ENCODE data around the gene TEX51. TPM values are rescaled to one million over a fixed set of nuclear protein-coding genes. Genes with fewer than 3 reads are reported as not detected.

Gene TEX51
- total RNA-seq, 4 donors from 2014 or later: not detected

DNA sequence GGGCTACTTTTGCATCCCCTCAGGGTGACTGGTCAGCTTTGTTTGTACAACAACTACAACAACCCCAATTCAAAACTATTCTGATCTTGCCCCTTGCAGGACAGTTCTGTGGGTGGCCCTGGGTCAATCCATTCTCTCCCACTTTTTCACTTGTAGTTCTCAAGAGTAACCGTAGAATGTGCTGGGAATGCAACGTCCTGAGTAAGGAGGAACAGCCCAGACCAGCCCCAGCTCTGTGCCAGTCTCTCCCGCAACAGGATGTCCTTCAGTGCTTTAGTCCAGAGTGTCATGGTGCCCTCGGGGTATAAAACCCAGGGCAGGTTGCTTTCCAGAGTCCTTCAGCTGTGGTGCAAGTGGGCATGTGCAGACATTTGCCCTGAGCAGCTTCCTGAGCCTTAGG, 22.1 kb upstream of the TEX51 start:
- no peak overlapping the region for H3K4me3 ChIP-seq
- H3K27ac ChIP-seq: no peak overlapping the region
- H3K9me3 ChIP-seq: peaks cover 0 to 27% (median 0%) of the 10 kb centered on the region in 3 donors
- no peak for ATAC-seq
- no peaks in the 10 kb centered on the region for H3K4me1 ChIP-seq
- 83% methylated on average over 1 of the region's 4 CpGs; no CpG with 5 or more reads in 1 of the 2 donors for WGBS, 2 donors (ENCODE audit: low coverage in 1 of 2)
- TF ChIP-seq POLR2A (IDR thresholded peaks at IDR 0.05) (no peak), EP300 (IDR thresholded peaks at IDR 0.05) (no peak), POLR2AphosphoS5 (IDR thresholded peaks at IDR 0.05) (no peak)
- TF ChIP-seq, protein P1, sequence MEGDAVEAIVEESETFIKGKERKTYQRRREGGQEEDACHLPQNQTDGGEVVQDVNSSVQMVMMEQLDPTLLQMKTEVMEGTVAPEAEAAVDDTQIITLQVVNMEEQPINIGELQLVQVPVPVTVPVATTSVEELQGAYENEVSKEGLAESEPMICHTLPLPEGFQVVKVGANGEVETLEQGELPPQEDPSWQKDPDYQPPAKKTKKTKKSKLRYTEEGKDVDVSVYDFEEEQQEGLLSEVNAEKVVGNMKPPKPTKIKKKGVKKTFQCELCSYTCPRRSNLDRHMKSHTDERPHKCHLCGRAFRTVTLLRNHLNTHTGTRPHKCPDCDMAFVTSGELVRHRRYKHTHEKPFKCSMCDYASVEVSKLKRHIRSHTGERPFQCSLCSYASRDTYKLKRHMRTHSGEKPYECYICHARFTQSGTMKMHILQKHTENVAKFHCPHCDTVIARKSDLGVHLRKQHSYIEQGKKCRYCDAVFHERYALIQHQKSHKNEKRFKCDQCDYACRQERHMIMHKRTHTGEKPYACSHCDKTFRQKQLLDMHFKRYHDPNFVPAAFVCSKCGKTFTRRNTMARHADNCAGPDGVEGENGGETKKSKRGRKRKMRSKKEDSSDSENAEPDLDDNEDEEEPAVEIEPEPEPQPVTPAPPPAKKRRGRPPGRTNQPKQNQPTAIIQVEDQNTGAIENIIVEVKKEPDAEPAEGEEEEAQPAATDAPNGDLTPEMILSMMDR (IDR thresholded peaks at IDR 0.05): no peak
- no peaks in the 10 kb centered on the region for H3K36me3 ChIP-seq
- H3K27me3 ChIP-seq: no peaks in the 10 kb centered on the region

DNA sequence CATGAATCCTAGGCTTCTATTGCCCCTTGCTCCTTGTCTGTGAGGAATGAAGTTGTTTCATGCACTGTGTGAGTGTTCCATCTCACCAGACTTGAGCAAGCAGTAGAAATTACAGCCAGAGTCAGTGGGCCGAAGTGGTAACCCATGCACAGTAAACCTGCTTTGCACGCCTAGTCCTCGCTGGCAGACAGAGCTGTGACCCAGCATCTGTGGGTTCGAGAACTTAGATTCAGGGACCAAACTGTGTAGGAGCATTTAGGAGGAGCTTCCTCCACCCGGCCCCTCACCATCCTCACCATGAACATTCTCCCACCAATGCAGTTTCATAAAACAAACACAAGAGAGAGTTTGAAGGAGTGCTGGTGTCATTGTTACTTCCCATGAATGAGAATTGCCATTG, 21.6 kb upstream of the TEX51 start:
- Histone ChIP-seq H3K27me3 (no peaks in the 10 kb centered on the region), H3K4me3 (no peak overlapping the region), H3K27ac (no peak overlapping the region), H3K9me3 (peaks cover 0 to 27% (median 0%) of the 10 kb centered on the region in 3 donors), H3K4me1 (no peaks in the 10 kb centered on the region), H3K36me3 (no peaks in the 10 kb centered on the region)
- no peak for TF ChIP-seq EP300 (IDR thresholded peaks at IDR 0.05)
- TF ChIP-seq POLR2AphosphoS5 (IDR thresholded peaks at IDR 0.05): no peak
- TF ChIP-seq, protein P1 (IDR thresholded peaks at IDR 0.05): no peak
- TF ChIP-seq POLR2A (IDR thresholded peaks at IDR 0.05): no peak
- ATAC-seq: no peak
- 83 to 100% methylated on average over 1 to 3 of the region's 5 CpGs for WGBS, 2 donors (ENCODE audit: low coverage in 1 of 2)

DNA sequence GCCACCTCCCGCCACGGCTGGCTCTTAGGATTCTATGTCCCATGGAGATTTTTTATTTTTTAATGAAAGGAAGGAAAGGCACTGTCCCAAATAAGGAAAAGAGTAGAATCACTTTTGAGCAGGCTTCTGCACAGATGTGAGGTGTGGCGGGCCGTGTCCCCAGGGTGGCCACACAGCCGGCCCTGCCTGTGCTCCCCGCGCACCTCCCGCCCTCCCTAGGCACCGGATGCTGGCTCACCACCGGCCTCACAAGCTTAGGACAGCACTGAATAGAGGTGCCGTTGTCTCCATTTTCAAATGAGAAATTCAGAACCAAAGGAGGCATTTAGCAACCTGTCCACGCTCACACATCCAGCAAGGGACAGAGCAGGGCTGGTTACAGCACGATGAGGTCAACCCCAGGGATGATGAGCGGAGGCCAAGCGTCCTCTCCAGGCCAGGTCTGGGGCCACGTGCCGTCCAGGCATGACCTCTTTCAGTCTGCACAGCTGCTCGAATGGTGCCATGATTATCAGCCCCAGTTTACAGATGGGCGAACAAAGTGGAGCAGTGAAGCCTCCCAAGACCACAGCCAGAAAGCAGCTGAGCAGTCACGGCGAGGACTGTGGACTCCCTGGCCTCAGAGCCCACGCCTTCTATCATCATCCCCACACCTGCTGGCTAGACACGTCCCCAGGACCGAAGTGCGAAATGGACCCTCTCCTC, 20.7 kb upstream of the TEX51 start:
- H3K27me3 ChIP-seq: no peaks in the 10 kb centered on the region
- H3K4me3 ChIP-seq: no peak overlapping the region
- TF ChIP-seq, protein P1 (IDR thresholded peaks at IDR 0.05): no peak
- TF ChIP-seq POLR2A (IDR thresholded peaks at IDR 0.05): no peak
- no peak for TF ChIP-seq EP300 (IDR thresholded peaks at IDR 0.05)
- no peak for TF ChIP-seq POLR2AphosphoS5 (IDR thresholded peaks at IDR 0.05)
- no peak overlapping the region for H3K27ac ChIP-seq
- H3K9me3 ChIP-seq: peaks cover 0 to 27% (median 0%) of the 10 kb centered on the region in 3 donors
- H3K4me1 ChIP-seq: no peaks in the 10 kb centered on the region
- no peak for ATAC-seq
- WGBS, 2 donors (ENCODE audit: low coverage in 1 of 2): 87 to 90% methylated on average over 3 to 11 of the region's 25 CpGs
- no peaks in the 10 kb centered on the region for H3K36me3 ChIP-seq

DNA sequence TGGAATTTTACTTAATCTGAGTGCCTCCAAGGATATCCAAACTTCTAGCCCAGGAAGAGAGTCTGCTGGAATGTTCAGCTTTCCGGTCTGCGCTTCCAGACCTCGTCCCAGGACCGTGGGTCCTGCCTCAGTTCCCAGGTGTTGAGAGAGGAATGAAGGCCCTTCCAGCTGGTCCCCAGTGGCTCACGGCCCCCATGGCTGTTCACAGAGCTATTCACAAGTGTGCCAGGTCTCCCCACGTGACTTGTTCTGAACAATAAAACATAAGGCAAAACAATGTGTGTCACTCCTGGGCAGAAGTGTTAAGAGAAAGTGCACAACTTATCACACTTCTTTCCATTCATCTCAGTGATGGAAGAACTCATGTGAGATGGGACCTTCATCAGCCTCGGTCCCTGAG, 20.1 kb upstream of the TEX51 start:
- TF ChIP-seq, protein P1 (IDR thresholded peaks at IDR 0.05): no peak
- TF ChIP-seq POLR2AphosphoS5 (IDR thresholded peaks at IDR 0.05): no peak
- no peak for TF ChIP-seq EP300 (IDR thresholded peaks at IDR 0.05)
- no peak for TF ChIP-seq POLR2A (IDR thresholded peaks at IDR 0.05)
- H3K36me3 ChIP-seq: no peaks in the 10 kb centered on the region
- 74% methylated on average over 6 of the region's 7 CpGs; no CpG with 5 or more reads in 1 of the 2 donors for WGBS, 2 donors (ENCODE audit: low coverage in 1 of 2)
- ATAC-seq: no peak
- no peaks in the 10 kb centered on the region for H3K27me3 ChIP-seq
- H3K4me3 ChIP-seq: no peak overlapping the region
- H3K4me1 ChIP-seq: no peaks in the 10 kb centered on the region
- H3K27ac ChIP-seq: no peak overlapping the region
- H3K9me3 ChIP-seq: peaks cover 0 to 27% (median 0%) of the 10 kb centered on the region in 3 donors
